Ramos (cell line): ENCODE results near the gene TBCD.

Experiments
- in situ Hi-C: fragments of 300-500 bp; cut with MboI; formaldehyde crosslinking; loops from one replicate; pipeline ENCODE4 v1.14.3; 2022; ENCODE audit warnings: low sequenced_read_pairs; ENCODE audit not compliant: unreplicated experiment

The TBCD gene

GRCh38 chr17:82825540-82826124 is 73.8 kb downstream of the TBCD start:
- in situ Hi-C loops = no loop called here

- in situ Hi-C loops = no loop called here
These were observed 74.3 kb downstream of the TBCD start for GRCh38 chr17:82826211-82826610.

GRCh38 chr17:82826956-82827355 is 75.1 kb downstream of the TBCD start:
- in situ Hi-C loops = no loop called here

- in situ Hi-C loops = no loop called here
These were observed 77.1 kb downstream of the TBCD start for GRCh38 chr17:82828875-82829487.

- in situ Hi-C loops = no loop called here
These were observed 78.4 kb downstream of the TBCD start for GRCh38 chr17:82830249-82830661.

GRCh38 chr17:82831041-82831817 is 79.4 kb downstream of the TBCD start:
- in situ Hi-C loops = no loop called here

- in situ Hi-C loops = no loop called here
These were observed 79.9 kb downstream of the TBCD start for GRCh38 chr17:82831818-82832200.

- in situ Hi-C loops = no loop called here
These were observed 80.5 kb downstream of the TBCD start for GRCh38 chr17:82832411-82832810.

- in situ Hi-C loops = no loop called here
These were observed 81.1 kb downstream of the TBCD start for GRCh38 chr17:82832881-82833475.

- in situ Hi-C loops = no loop called here
These were observed 83.3 kb downstream of the TBCD start for GRCh38 chr17:82835122-82835521.

GRCh38 chr17:82835766-82836512 is 84.1 kb downstream of the TBCD start:
- in situ Hi-C loops = no loop called here

GRCh38 chr17:82836823-82837357 is 85.0 kb downstream of the TBCD start:
- in situ Hi-C loops = no loop called here

GRCh38 chr17:82837586-82838320 is 85.9 kb downstream of the TBCD start:
- in situ Hi-C loops = no loop called here

- in situ Hi-C loops = no loop called here
These were observed 86.7 kb downstream of the TBCD start for GRCh38 chr17:82838386-82839063.

GRCh38 chr17:82839617-82840292 is 87.9 kb downstream of the TBCD start, which contains the start of gene ZNF750:
Gene ZNF750, minus strand, starts transcription at chr17:82840022. Its CDS starts 7,568 bp downstream, at chr17:82832454.
- in situ Hi-C loops = no loop called here

- in situ Hi-C loops = no loop called here
These were observed 88.6 kb downstream of the TBCD start for GRCh38 chr17:82840431-82840831.

GRCh38 chr17:82841921-82842596 is 90.2 kb downstream of the TBCD start:
- in situ Hi-C loops = no loop called here
